ENCODE data around the gene NDUFB3.
"Not testable (repeated sequence)": the region's sequence is repeated elsewhere in the genome, so short reads cannot be mapped to it uniquely, and the experiment has no call there.

GRCh38 chr2:201038361-201038760, 33.4 kb upstream of the NDUFB3 start:
- TF ChIP-seq CTCF, POLR2A, POLR2AphosphoS5 (IDR thresholded peaks at IDR 0.05): not testable (repeated sequence)

Data from gastroesophageal sphincter (tissue), 3 donors.